AG09319 (cell line): ENCODE results near the gene FMO1.
"Not testable (repeated sequence)": the region's sequence is repeated elsewhere in the genome, so short reads cannot be mapped to it uniquely, and the experiment has no call there.

ENCODE experiments used
- DNase-seq: peaks from one replicate; pipeline ENCODE4 v3.0.0-alpha.2; 2010; ENCODE audit warnings: low read depth; ENCODE audit errors: extremely low read depth
- TF ChIP-seq, protein P1 (sequence below): IDR thresholded peaks from 2 replicates; pipeline ENCODE4 v1.5.1; 2011; ENCODE audit warnings: low read depth, mild to moderate bottlenecking, inconsistent platforms, low read length, moderate library complexity

Gene FMO1

DNA sequence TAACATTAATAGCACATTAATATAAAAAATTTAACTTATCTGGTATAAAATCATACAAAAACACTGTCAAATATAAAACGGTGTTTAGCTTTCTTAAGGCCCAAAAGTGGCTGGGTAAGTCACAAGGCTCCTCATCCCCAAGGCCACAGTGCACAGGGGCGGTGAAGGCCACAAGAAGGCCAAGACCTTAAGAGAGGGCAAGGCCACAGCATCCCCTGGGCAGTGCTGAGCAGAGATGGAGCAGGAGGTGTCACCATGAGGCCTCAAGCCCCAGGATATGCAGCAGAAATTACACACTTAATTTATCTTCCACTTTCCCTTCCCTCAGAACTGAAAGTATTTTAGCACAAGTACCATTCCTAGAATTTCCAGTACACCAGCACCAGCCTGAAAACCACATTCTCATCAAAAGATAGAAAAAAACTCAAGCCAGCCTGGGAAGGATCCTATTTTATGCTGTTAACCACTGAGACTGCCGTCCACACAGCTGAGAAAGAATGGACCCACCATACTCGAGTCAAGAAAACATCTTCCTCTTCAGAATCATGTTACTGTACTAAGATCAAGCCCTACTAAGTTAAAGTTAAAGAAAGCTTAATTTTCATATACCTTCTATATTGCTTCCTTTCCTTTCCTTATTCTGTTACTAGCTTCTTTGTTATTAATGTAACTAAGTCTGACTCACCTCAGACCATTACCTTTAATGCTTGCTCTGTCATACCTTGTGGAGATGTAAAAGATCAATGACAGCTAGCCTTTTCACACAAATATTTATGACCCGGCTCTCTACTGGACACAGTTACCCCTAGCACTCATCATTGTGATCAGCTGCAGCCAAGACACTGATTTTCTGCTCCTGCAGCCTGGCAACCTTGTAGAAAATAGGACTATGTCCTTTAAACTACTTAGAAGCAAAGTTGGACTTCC, 26.4 kb upstream of the FMO1 start:
- TF ChIP-seq, protein P1, sequence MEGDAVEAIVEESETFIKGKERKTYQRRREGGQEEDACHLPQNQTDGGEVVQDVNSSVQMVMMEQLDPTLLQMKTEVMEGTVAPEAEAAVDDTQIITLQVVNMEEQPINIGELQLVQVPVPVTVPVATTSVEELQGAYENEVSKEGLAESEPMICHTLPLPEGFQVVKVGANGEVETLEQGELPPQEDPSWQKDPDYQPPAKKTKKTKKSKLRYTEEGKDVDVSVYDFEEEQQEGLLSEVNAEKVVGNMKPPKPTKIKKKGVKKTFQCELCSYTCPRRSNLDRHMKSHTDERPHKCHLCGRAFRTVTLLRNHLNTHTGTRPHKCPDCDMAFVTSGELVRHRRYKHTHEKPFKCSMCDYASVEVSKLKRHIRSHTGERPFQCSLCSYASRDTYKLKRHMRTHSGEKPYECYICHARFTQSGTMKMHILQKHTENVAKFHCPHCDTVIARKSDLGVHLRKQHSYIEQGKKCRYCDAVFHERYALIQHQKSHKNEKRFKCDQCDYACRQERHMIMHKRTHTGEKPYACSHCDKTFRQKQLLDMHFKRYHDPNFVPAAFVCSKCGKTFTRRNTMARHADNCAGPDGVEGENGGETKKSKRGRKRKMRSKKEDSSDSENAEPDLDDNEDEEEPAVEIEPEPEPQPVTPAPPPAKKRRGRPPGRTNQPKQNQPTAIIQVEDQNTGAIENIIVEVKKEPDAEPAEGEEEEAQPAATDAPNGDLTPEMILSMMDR, result no peak

DNA sequence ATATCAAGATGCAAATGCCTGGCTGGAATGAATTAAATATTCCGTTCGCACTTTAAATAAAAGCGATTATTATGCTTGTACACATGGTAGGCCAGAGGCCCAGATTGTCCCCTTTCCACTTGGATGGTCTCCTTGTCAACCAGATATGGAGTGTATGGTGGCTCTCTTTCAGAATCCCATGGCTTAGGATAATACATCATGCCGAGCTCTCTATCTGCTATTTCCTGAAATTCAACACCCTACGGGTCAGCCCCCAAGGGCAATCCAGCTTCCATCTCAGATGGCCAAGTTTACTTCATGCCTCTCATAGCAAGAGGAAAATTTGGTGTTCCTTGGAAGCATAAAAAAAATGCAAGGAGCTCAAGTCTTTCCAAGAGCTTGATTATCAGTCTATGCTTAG, 25.4 kb upstream of the FMO1 start:
- TF ChIP-seq, protein P1, result no peak
- DNase-seq, result no peak

More for the DNA sequence above, 26.4 kb upstream of the FMO1 start:
- no peak for DNase-seq

DNA sequence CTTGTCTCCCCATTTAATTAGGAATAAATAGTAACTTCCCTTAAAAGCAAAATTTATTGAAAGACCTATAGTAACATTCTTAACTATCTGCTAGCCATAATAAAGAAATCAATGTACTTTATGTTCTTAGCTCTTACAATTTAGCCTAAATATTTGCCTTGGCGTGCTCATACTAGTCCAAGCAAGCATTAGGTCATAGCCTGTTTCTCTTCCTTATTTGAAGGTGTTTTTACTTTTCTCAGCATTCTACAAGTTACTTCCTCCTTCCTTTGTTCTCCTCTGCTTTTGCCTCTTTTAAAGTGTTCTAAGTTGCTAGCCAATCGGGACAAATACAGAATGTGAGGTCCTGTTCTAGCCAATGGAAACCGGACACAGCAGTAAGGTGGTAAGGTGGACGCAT, 24.0 kb upstream of the FMO1 start:
- DNase-seq, result not testable (repeated sequence)

DNA sequence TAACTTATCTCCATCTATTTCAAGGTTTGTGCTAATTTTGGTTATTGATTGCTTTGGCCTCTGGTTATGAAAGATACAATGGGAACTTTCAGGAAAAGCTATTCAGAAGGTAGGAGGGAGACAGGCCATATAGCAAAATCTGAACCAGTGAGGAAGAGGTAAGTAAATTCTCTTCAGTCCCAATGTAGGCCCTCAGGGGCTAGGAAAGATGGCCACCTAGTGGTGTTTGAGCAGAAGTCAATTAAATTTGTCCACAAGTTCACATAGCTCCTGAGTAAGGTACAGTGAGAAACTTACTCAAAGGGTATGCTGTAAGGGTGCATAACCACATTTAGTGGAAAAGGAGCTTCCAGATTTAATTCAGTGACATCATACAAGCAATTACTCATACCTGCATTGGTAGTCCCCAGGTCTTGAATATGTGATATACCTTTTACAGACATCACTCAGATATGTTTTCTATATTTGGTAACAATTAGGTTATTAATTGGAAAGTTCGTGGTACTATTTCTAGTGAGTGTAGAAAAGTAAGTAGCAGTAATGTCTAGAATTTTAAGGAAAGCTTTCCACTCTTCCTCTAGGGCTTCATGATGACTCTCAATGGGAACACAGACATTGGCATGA, 21.4 kb upstream of the FMO1 start:
- TF ChIP-seq, protein P1, result peak; percentile 72
- peak; percentile 57 for DNase-seq

DNA sequence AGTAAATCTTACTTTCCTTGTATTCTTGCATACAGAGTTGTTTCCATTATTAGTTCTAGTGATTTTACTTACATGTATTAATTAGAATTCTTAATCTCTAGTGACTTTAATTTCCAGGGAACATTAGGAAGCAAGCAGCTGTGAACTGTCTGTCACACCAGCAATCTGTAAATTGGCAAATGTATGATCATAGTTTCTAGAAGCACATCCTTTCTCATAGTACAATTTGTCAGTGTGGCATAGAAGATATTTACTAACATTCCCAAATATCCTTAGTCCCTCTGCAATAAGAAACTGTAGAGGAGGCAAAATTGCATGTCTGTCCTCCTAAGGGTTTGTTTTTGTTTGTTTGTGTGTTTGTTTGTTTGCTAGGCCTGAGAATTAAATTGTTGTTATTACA, 17.0 kb upstream of the FMO1 start:
- TF ChIP-seq, protein P1, result no peak
- no peak for DNase-seq

DNA sequence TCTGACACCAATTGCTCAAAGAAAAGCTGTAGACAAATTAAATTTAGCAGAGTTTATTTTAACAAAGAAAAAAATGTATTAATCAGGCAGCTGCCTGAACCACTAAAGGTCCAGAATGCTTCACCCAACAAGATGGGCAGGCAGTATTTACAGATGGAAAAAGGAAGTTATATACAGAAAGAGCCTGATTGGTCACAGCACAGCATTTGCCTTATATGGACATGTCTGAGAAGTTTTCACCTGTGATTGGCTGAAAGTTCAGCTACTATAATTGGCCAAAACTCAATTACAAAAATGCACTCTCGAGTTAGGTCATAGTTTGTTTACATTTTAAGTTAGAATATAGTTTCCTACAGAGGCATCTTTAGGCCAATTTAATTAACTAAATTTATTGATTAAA, 15.1 kb upstream of the FMO1 start:
- TF ChIP-seq, protein P1, result no peak

DNA sequence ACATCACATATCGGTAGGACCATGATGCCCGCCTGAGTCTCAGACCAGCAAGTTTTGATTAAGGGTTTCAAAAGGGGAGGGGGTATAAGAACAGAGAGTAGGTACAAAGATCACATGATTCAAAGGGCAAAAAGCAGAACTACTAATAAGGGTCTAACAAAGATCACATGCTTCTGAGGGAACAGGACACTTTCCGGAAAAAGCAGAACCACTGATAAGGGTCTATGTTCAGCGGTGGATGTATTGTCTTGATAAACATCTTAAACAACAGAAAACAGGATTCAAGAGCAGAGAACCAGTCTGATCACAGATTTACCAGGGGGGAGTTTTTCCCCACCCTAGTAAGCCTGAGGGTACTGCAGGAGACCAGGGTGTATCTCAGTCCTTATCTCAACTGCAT, 12.1 kb upstream of the FMO1 start:
- DNase-seq, result not testable (repeated sequence)

More for the DNA sequence above, 15.1 kb upstream of the FMO1 start:
- DNase-seq, result no peak

DNA sequence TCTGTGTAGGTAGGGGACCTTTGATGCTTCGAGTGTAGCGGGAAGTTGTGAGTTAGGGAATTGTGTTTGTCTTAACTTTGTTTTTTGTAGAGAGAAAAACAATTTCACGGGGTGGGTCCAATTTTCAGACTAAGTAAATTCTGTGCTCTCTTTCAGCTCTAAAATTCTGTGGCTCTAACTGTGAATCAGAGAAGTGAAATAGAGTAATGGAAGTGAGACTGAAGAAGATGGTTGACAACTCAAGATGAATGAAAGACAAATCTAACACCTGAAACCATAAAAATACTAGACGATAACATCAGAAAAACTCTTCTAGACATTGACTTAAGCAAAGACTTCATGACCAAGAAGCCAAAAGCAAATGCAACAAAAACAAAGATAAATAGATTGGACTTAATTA, 4.4 kb upstream of the FMO1 start:
- TF ChIP-seq, protein P1, result no peak
- no peak for DNase-seq
